Breast epithelium (tissue), 4 donors: ENCODE data around the gene ZNF236. TPM values are rescaled to one million over a fixed set of nuclear protein-coding genes. Genes with fewer than 3 reads are reported as not detected.

ENCODE experiments used
- DNase-seq, 2 donors: peaks; one replicate each; pipeline ENCODE4 v3.0.0-alpha.2; 2019; ENCODE audit warnings: low spot score in 2 of 2
- H3K27ac ChIP-seq, 2 donors: fragments of 200-600 bp; sonication (generic) in 1 of 2; one replicate each; pipeline ENCODE4 v1.5.1; 2016 to 2019; ENCODE audit warnings: mild to moderate bottlenecking in 1 of 2
- H3K27me3 ChIP-seq, 2 donors: fragments of 200-600 bp; sonication (generic) in 1 of 2; one replicate each; pipeline versions ENCODE4 v1.5.1 to v1.6.0; 2017 to 2019; ENCODE audit warnings: control low read depth in 1 of 2, mild to moderate bottlenecking in 1 of 2
- H3K36me3 ChIP-seq: fragments of 200-600 bp; one replicate; pipeline ENCODE4 v1.5.1; 2019
- H3K4me1 ChIP-seq, 2 donors: fragments of 200-600 bp; sonication (generic); one replicate each; pipeline ENCODE4 v1.5.1; 2016 to 2019; ENCODE audit warnings: control low read depth in 1 of 2
- H3K4me3 ChIP-seq, 3 donors: fragments of 200-600 bp; sonication (generic); 1 replicate in 2 of 3; 2 replicates in 1 of 3; pipeline ENCODE4 v1.5.1; 2016 to 2019; ENCODE audit warnings: mild to moderate bottlenecking in 3 of 3, moderate library complexity in 2 of 3
- H3K9me3 ChIP-seq, 2 donors: fragments of 200-600 bp; sonication (generic) in 1 of 2; one replicate each; pipeline ENCODE4 v1.5.1; 2016 to 2019; ENCODE audit warnings: control low read depth in 1 of 2
- POLR2A ChIP-seq: fragments of 450-650 bp; IDR thresholded peaks from one replicate; pipeline ENCODE4 v1.6.1; 2016; ENCODE audit warnings: antibody characterized with exemption, mild to moderate bottlenecking, moderate library complexity
- POLR2AphosphoS5 ChIP-seq, 3 donors: sonication (generic); formaldehyde crosslinking; IDR thresholded peaks; one replicate each; pipeline ENCODE4 v1.6.1; 2017; ENCODE audit warnings: antibody characterized with exemption in 3 of 3
- intact Hi-C: fragments of 100-400 bp; cut with DNase I; formaldehyde crosslinking; loops from one replicate; pipeline ENCODE4 v1.15.1; 2023; ENCODE audit warnings: low total_unique reads
- total RNA-seq, 3 donors: library from RNA; depleted of rRNA; stranded (reverse); fragments of >200 nt; gene quantifications; one replicate each; pipeline ENCODE4 v1.1.0, GENCODE V29; 2016
- TF ChIP-seq, protein P1 (sequence below), 3 donors: fragments of 450-650 bp; IDR thresholded peaks; one replicate each; pipeline ENCODE4 v1.5.1; 2016 to 2017; ENCODE audit warnings: antibody characterized with exemption in 3 of 3, mild to moderate bottlenecking in 3 of 3, moderate library complexity in 3 of 3

ZNF236 gene
- total RNA-seq, 3 donors from 2014 or later = 12.3 to 28.2 (median 27.1) TPM

DNA sequence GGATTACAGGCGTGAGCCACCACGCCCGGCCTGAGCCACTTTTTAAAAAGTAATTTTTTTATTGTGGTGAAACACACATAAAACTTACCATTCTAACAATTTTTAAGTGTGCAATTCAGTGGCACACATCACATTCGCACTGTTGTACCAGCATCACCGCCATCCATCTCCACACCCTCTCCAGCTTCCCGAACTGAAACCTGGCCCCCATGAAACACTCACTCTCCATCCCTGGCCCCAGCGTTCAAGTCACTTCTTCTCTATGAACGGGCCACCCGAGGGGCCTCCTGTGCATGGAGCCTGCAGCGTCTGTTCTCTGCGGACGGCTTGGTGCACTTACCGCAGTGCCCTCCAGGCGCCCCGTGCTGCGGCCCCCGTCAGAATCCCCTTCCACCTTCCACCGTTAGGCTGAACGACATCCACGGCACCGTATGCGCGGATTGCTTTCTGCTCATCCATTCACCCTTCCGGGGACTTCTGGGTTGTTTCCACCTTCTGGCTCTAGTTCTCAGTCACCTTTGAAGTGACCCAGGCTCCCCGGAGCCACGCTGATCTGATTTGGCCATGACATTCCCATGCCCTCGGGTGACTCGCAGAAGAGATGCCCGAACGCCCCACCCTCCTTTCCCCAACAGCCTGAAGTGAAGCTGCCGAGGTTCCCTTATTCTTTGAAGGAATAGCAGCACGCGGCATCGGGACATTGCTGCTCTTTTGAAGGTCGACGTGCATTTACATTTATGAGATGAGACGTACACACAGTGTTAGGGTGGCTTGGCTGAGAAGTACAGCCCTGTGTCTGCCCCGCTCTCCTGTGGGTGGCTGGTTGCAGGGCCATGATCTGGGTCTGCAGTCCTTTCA lies 175.8 kb downstream of the ZNF236 start:
- intact Hi-C loops = loop anchor here (2.0 kb wide), 1 partner anchor 59 kb away; no protein-coding TSS in a partner anchor
- Histone ChIP-seq H3K4me1 (no peaks in the 10 kb centered on the region), H3K27me3 (no peaks in the 10 kb centered on the region), H3K27ac (no peak overlapping the region), H3K36me3 (no peaks in the 10 kb centered on the region), H3K4me3 (no peak overlapping the region), H3K9me3 (no peaks in the 10 kb centered on the region)
- TF ChIP-seq, protein P1, sequence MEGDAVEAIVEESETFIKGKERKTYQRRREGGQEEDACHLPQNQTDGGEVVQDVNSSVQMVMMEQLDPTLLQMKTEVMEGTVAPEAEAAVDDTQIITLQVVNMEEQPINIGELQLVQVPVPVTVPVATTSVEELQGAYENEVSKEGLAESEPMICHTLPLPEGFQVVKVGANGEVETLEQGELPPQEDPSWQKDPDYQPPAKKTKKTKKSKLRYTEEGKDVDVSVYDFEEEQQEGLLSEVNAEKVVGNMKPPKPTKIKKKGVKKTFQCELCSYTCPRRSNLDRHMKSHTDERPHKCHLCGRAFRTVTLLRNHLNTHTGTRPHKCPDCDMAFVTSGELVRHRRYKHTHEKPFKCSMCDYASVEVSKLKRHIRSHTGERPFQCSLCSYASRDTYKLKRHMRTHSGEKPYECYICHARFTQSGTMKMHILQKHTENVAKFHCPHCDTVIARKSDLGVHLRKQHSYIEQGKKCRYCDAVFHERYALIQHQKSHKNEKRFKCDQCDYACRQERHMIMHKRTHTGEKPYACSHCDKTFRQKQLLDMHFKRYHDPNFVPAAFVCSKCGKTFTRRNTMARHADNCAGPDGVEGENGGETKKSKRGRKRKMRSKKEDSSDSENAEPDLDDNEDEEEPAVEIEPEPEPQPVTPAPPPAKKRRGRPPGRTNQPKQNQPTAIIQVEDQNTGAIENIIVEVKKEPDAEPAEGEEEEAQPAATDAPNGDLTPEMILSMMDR (IDR thresholded peaks at IDR 0.05) = no peak
- TF ChIP-seq POLR2A = no peak
- no peak for TF ChIP-seq POLR2AphosphoS5 (IDR thresholded peaks at IDR 0.05)
- DNase-seq = no peak

DNA sequence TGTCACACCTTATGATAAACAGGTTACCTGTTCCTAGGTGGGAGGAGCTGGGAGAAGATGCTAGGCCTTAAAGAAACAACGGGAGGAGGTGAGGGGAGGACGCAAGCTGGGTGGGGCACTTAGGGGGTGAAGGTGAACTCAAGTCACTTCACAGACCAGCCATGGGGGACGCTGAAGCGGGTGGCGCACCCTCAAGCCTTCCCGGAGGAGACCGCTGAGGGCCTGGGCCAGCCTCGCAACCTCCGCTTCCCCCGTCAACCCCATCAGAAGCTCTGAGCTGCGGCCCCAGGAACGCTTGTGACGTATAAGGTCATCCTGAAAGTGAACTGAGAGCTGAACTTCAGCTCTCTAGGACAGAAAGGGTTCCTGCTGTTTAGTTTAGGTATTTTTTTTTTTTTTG lies 176.7 kb downstream of the ZNF236 start:
- no peak for DNase-seq
- no peak overlapping the region for H3K4me3 ChIP-seq
- H3K27ac ChIP-seq = no peak overlapping the region
- TF ChIP-seq, protein P1 (IDR thresholded peaks at IDR 0.05) = no peak
- no peaks in the 10 kb centered on the region for H3K27me3 ChIP-seq
- intact Hi-C loops = loop anchor here (2.0 kb wide), 1 partner anchor 60 kb away; no protein-coding TSS in a partner anchor
- H3K4me1 ChIP-seq = no peaks in the 10 kb centered on the region
- H3K9me3 ChIP-seq = no peaks in the 10 kb centered on the region
- H3K36me3 ChIP-seq = no peaks in the 10 kb centered on the region

DNA sequence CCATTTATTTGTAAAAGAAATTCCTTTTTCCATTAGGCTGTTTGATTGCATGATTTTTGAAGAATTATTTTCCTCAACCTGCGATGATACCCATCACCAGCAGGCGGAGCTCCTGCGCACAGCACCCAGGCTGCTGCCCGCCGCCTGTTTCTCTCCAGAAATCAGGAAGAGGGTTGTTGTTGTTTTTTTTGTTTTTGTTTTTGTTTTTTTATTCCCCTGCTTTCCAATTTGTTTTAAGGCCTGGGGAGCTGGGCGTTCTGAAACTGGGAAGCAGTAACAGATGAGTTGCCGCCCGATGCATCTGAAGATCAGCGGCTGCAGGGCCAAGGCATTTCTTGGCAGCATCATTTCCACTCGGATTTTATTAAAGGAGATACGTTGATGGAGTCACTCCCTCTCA lies 178.2 kb downstream of the ZNF236 start:
- no peaks in the 10 kb centered on the region for H3K4me1 ChIP-seq
- no peaks in the 10 kb centered on the region for H3K9me3 ChIP-seq
- no peaks in the 10 kb centered on the region for H3K27me3 ChIP-seq
- peak; percentile 32 to 52 for DNase-seq
- peak overlapping the region; percentile 23 to 40 (median 27) for H3K4me3 ChIP-seq
- intact Hi-C loops = loop anchor here (1.0 kb wide), 1 partner anchor 26 kb away; no protein-coding TSS in a partner anchor
- TF ChIP-seq POLR2AphosphoS5 (IDR thresholded peaks at IDR 0.05) (no peak), POLR2A (no peak)
- TF ChIP-seq, protein P1 (IDR thresholded peaks at IDR 0.05) = peak; percentile 92 to 97 (median 93)
- no peaks in the 10 kb centered on the region for H3K36me3 ChIP-seq
- H3K27ac ChIP-seq = no peak overlapping the region

DNA sequence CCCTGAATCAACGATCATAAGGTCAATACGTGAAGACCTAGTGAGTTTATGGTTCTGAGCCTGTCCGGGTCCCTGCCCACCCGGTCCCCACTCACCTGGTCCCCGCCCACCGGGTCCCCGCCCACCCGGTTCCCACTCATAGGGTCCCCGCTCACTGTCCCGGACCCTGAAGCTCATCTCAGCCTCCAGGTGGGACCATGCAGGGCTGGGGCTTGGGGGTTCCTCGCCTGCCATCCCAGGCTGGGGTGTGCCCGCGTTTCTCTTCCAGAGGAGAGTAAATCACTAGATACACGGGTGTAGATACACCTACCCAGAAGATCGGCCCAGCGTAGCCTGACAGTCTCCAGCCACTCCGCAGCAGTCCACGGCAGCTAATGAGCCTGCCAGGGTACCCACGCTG lies 178.7 kb downstream of the ZNF236 start:
- no peak for TF ChIP-seq POLR2AphosphoS5 (IDR thresholded peaks at IDR 0.05)
- TF ChIP-seq, protein P1 (IDR thresholded peaks at IDR 0.05) = no peak
- no peak for TF ChIP-seq POLR2A
- H3K27me3 ChIP-seq = no peaks in the 10 kb centered on the region
- no peaks in the 10 kb centered on the region for H3K9me3 ChIP-seq
- no peaks in the 10 kb centered on the region for H3K36me3 ChIP-seq
- intact Hi-C loops = no loop called here
- H3K4me3 ChIP-seq = peak overlapping the region in 1 of 3 donors; percentile 40
- no peak for DNase-seq
- H3K27ac ChIP-seq = peak overlapping the region in 1 of 2 donors; percentile 32
- no peaks in the 10 kb centered on the region for H3K4me1 ChIP-seq

DNA sequence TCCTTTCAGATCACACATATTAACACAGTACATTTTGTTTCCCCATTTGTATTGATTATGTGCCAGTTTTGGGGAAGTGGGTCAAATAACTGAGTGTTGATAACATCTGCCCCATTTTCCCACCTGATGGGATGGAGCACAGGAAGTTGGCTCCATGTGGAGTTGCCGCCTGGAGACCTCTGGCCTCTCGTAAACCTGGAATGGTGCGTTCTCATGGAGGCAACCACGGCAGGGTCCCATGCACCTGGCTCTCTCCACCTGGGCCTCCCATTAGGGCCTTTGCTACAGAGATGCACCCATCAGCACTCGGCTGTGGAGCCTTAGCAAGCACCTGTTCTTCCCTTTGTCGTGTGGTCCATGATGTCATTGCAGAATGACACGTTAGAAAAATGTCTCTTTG lies 179.6 kb downstream of the ZNF236 start:
- intact Hi-C loops = no loop called here
- DNase-seq = no peak
- H3K4me1 ChIP-seq = no peaks in the 10 kb centered on the region
- H3K36me3 ChIP-seq = no peaks in the 10 kb centered on the region
- no peaks in the 10 kb centered on the region for H3K27me3 ChIP-seq
- no peak overlapping the region for H3K4me3 ChIP-seq
- TF ChIP-seq, protein P1 (IDR thresholded peaks at IDR 0.05) = no peak
- TF ChIP-seq POLR2A = no peak
- TF ChIP-seq POLR2AphosphoS5 (IDR thresholded peaks at IDR 0.05) = no peak
- H3K27ac ChIP-seq = no peak overlapping the region
- no peaks in the 10 kb centered on the region for H3K9me3 ChIP-seq
